HepG2 (cell line): Measurements from ENCODE around the gene SECTM1. TPM values are rescaled to one million over a fixed set of nuclear protein-coding genes. Genes with fewer than 3 reads are reported as not detected.
A peak's percentile ranks its signal among the peaks of the same experiment; 100 is the strongest.

Source experiments
- ATM ChIP-seq: fragments of 450-650 bp; IDR thresholded peaks from 2 replicates; pipeline ENCODE4 v1.7.1; 2017; ENCODE audit warnings: mild to moderate bottlenecking, borderline replicate concordance
- EP300 ChIP-seq, 3 experiments: sonication (generic) in 1 of 3; formaldehyde crosslinking in 1 of 3; IDR thresholded peaks; 2 replicates each; pipeline versions ENCODE4 v1.5.1 to v1.6.1; 2011 to 2020; ENCODE audit warnings: low read depth in 2 of 3, low read length in 2 of 3, borderline replicate concordance in 1 of 3, improper control_type of control experiment in 1 of 3, mild to moderate bottlenecking in 1 of 3, missing genetic modification reagents in 1 of 3, moderate library complexity in 1 of 3
- IKZF1 ChIP-seq: fragments of 450-650 bp; IDR thresholded peaks from 2 replicates; pipeline ENCODE4 v1.7.1; 2016
- MTF1 ChIP-seq: sonication (generic); formaldehyde crosslinking; IDR thresholded peaks from 2 replicates; pipeline ENCODE4 v1.5.0; 2020; ENCODE audit warnings: missing genetic modification reagents
- MXD4 ChIP-seq: IDR thresholded peaks from 2 replicates; pipeline ENCODE4 v1.6.1; 2016; ENCODE audit warnings: mild to moderate bottlenecking, missing biosample characterization, missing genetic modification reagents
- PPARG ChIP-seq: conservative IDR thresholded peaks from 2 replicates; pipeline ENCODE4 v1.6.1; 2016; ENCODE audit warnings: missing biosample characterization, missing genetic modification reagents
- SALL1 ChIP-seq: sonication (generic); formaldehyde crosslinking; IDR thresholded peaks from 2 replicates; pipeline ENCODE4 v1.8.0; 2022; ENCODE audit warnings: mild to moderate bottlenecking, missing genetic modification reagents
- SMAD1 ChIP-seq: sonication (generic); formaldehyde crosslinking; IDR thresholded peaks from 2 replicates; pipeline ENCODE4 v1.4.0; 2020; ENCODE audit warnings: missing genetic modification reagents, low read depth, mild to moderate bottlenecking, borderline replicate concordance
- SMC3 ChIP-seq: IDR thresholded peaks from 2 replicates; pipeline ENCODE4 v1.6.1; 2011; ENCODE audit warnings: low read length, improper control_type of control experiment
- TAF15 ChIP-seq: fragments of 200-400 bp; formaldehyde crosslinking; IDR thresholded peaks from one replicate; pipeline ENCODE4 v1.6.1; 2018; ENCODE audit warnings: mild to moderate bottlenecking, low read depth, low read length; ENCODE audit not compliant: poor library complexity, severe bottlenecking
- ZBTB3 ChIP-seq: sonication (generic); formaldehyde crosslinking; IDR thresholded peaks from 2 replicates; pipeline ENCODE4 v1.4.0; 2020; ENCODE audit warnings: low read depth, mild to moderate bottlenecking, moderate library complexity, missing genetic modification reagents, borderline replicate concordance
- ZFP37 ChIP-seq: sonication (generic); formaldehyde crosslinking; IDR thresholded peaks from 2 replicates; pipeline ENCODE4 v1.4.0; 2020; ENCODE audit warnings: missing genetic modification reagents, borderline replicate concordance
- ZNF253 ChIP-seq: sonication (generic); formaldehyde crosslinking; IDR thresholded peaks from 2 replicates; pipeline ENCODE4 v1.8.0; 2022; ENCODE audit warnings: mild to moderate bottlenecking, missing genetic modification reagents, borderline replicate concordance
- ZNF530 ChIP-seq: sonication (generic); formaldehyde crosslinking; IDR thresholded peaks from 2 replicates; pipeline ENCODE4 v1.5.0; 2020; ENCODE audit warnings: low read depth, mild to moderate bottlenecking, missing genetic modification reagents
- ZNF562 ChIP-seq: sonication (generic); formaldehyde crosslinking; IDR thresholded peaks from 2 replicates; pipeline ENCODE4 v1.8.0; 2022; ENCODE audit warnings: missing genetic modification reagents, borderline replicate concordance
- ZNF614 ChIP-seq: IDR thresholded peaks from 2 replicates; pipeline ENCODE4 v1.6.1; 2018; ENCODE audit warnings: missing biosample characterization, missing genetic modification reagents, inconsistent platforms, borderline replicate concordance
- ZNF883 ChIP-seq: sonication (generic); formaldehyde crosslinking; IDR thresholded peaks from 2 replicates; pipeline ENCODE4 v1.5.1; 2020; ENCODE audit warnings: mild to moderate bottlenecking, missing genetic modification reagents; ENCODE audit errors: not compliant biosample characterization
- polyA plus RNA-seq, 8 experiments: library from polyadenylated mRNA; depleted of rRNA in 3 of 8; stranded (reverse) in 7 of 8; unstranded in 1 of 8; fragments of >200 nt; fragmentation: Illumina TruSeq in 4 of 8; extraction: Trizol in 4 of 8; gene quantifications; 2 replicates each; pipeline versions ENCODE4 v1.2.1 to v1.2.3, GENCODE V29; 2011 to 2016; ENCODE audit warnings: low read depth in 4 of 8, missing spikeins in 1 of 8, mixed read lengths in 1 of 8; ENCODE audit not compliant: insufficient read depth in 1 of 8
- total RNA-seq, 5 experiments: library from RNA; depleted of rRNA; stranded (reverse); fragments of >200 nt; fragmentation: Illumina TruSeq; extraction: Trizol; gene quantifications; 2 replicates each; pipeline ENCODE4 v1.2.3, GENCODE V29; 2016; ENCODE audit warnings: low read depth in 1 of 5
- TF ChIP-seq, protein P1 (sequence below): sonication (generic); formaldehyde crosslinking; IDR thresholded peaks from 2 replicates; pipeline ENCODE4 v1.5.0; 2020; ENCODE audit warnings: missing genetic modification reagents
- TF ChIP-seq, protein P2 (sequence below): sonication (generic); formaldehyde crosslinking; IDR thresholded peaks from 2 replicates; pipeline ENCODE4 v1.8.0; 2022; ENCODE audit warnings: mild to moderate bottlenecking, missing genetic modification reagents, borderline replicate concordance
- TF ChIP-seq, protein P3 (sequence below): sonication (generic); formaldehyde crosslinking; IDR thresholded peaks from 2 replicates; pipeline ENCODE4 v1.5.0; 2020; ENCODE audit warnings: mild to moderate bottlenecking, low read depth, missing genetic modification reagents, borderline replicate concordance
- TF ChIP-seq, protein P4 (sequence below): sonication (generic); formaldehyde crosslinking; IDR thresholded peaks from 2 replicates; pipeline ENCODE4 v1.4.0; 2020; ENCODE audit warnings: mild to moderate bottlenecking, missing genetic modification reagents

SECTM1 gene
- total and polyA plus RNA-seq, 2 of the 13 experiments (the other 11 are each of a cell fraction or from before 2014, with no cell fraction given): 3.5 to 5.3 TPM

DNA sequence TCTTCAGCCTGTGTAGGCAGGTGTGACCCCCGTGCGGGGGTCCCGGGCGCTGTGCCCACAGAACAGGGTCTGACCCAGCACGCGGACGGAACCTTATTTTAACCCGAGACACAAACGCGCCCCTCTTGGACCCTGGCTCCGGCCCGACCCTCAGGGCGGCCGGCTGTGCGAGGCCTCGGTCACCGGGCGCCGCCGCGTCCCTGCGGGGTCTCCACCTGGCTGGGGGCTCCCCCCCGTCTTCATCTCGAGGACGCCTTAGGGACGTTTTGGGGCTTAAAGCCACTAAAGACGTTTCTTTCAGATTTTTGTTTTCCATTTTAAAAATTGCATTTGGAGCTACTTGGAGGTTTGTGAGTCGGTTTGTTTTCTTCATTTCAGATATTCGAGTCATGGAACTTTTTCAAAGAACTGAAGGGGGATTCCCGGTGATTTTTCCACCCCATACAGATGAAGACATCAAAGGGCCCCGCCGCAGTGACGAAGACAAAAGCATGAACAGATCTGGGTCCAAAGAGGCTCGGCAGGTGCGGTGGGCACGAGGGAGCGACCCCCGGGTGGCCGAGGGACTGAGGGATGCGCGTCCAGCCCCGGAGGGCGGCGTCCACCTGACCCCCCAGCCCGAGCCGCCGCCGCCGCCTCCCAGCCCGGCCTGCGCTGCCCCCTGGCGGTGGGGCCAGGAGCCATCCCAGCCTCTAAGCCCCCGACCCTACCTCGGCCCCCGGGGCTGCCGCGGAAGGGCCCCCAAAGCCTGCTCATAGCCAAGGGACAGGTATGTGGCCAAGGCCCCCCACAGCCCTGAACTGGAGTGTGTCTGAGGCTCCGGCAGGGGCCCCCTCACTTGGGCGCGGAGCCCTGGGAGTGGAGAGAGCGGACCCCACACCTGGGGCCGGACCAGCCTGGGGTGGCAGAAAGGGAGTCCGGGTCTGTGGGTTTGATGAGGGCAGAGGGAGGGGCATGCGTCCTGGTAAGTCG lies 12.3 kb downstream of the SECTM1 start (continued):
- TF ChIP-seq, protein P1, sequence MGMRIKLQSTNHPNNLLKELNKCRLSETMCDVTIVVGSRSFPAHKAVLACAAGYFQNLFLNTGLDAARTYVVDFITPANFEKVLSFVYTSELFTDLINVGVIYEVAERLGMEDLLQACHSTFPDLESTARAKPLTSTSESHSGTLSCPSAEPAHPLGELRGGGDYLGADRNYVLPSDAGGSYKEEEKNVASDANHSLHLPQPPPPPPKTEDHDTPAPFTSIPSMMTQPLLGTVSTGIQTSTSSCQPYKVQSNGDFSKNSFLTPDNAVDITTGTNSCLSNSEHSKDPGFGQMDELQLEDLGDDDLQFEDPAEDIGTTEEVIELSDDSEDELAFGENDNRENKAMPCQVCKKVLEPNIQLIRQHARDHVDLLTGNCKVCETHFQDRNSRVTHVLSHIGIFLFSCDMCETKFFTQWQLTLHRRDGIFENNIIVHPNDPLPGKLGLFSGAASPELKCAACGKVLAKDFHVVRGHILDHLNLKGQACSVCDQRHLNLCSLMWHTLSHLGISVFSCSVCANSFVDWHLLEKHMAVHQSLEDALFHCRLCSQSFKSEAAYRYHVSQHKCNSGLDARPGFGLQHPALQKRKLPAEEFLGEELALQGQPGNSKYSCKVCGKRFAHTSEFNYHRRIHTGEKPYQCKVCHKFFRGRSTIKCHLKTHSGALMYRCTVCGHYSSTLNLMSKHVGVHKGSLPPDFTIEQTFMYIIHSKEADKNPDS (CRISPR knock-in tag): no peak
- TF ChIP-seq ZBTB3 (CRISPR knock-in tag): no peak
- TF ChIP-seq MXD4 (CRISPR knock-in tag): peak; percentile 36; the same call in 1 of the 2 replicates
- TF ChIP-seq ATM: no peak
- TF ChIP-seq, protein P2, sequence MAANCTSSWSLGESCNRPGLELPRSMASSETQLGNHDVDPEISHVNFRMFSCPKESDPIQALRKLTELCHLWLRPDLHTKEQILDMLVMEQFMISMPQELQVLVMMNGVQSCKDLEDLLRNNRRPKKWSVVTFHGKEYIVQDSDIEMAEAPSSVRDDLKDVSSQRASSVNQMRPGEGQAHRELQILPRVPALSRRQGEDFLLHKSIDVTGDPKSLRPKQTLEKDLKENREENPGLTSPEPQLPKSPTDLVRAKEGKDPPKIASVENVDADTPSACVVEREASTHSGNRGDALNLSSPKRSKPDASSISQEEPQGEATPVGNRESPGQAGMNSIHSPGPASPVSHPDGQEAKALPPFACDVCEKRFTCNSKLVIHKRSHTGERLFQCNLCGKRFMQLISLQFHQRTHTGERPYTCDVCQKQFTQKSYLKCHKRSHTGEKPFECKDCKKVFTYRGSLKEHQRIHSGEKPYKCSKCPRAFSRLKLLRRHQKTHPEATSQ: no peak
- TF ChIP-seq ZNF614 (CRISPR knock-in tag): no peak
- no peak for TF ChIP-seq IKZF1
- no peak for TF ChIP-seq ZNF530
- no peak for TF ChIP-seq ZNF253
- no peak for TF ChIP-seq ZFP37 (CRISPR knock-in tag)
- TF ChIP-seq ZNF562 (CRISPR knock-in tag): no peak
- no peak for TF ChIP-seq PPARG (CRISPR knock-in tag)
- TF ChIP-seq, protein P3, sequence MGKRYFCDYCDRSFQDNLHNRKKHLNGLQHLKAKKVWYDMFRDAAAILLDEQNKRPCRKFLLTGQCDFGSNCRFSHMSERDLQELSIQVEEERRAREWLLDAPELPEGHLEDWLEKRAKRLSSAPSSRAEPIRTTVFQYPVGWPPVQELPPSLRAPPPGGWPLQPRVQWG: no peak
- TF ChIP-seq SMC3: no peak; the same call in 1 of the 2 replicates
- TF ChIP-seq, protein P4, sequence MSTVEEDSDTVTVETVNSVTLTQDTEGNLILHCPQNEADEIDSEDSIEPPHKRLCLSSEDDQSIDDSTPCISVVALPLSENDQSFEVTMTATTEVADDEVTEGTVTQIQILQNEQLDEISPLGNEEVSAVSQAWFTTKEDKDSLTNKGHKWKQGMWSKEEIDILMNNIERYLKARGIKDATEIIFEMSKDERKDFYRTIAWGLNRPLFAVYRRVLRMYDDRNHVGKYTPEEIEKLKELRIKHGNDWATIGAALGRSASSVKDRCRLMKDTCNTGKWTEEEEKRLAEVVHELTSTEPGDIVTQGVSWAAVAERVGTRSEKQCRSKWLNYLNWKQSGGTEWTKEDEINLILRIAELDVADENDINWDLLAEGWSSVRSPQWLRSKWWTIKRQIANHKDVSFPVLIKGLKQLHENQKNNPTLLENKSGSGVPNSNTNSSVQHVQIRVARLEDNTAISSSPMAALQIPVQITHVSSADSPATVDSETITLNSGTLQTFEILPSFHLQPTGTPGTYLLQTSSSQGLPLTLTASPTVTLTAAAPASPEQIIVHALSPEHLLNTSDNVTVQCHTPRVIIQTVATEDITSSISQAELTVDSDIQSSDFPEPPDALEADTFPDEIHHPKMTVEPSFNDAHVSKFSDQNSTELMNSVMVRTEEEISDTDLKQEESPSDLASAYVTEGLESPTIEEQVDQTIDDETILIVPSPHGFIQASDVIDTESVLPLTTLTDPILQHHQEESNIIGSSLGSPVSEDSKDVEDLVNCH (CRISPR knock-in tag): no peak
- TF ChIP-seq ZNF883: no peak
- TF ChIP-seq MTF1 (CRISPR knock-in tag): no peak
- TF ChIP-seq TAF15: no peak
- TF ChIP-seq SALL1 (CRISPR knock-in tag): peak; percentile 56
- no peak for TF ChIP-seq EP300 (IDR thresholded peaks at IDR 0.05; ENCODE audit: low read depth in 2 of 2, low read length in 2 of 2)
- no peak for TF ChIP-seq EP300 (CRISPR knock-in tag; IDR thresholded peaks at IDR 0.05; ENCODE audit: borderline replicate concordance)
- peak; percentile 38; the same call in 1 of the 2 replicates for TF ChIP-seq SMAD1 (CRISPR knock-in tag)
